Tibial artery (tissue), 4 donors: ENCODE measurements around the gene ZBTB34.
A peak's percentile ranks its signal among the peaks of the same experiment; 100 is the strongest.

Source experiments
- DNase-seq, 2 donors: peaks; one replicate each; pipeline ENCODE4 v3.0.0-alpha.2; 2019
- H3K27ac ChIP-seq, 2 donors: fragments of 200-600 bp; sonication (generic) in 1 of 2; 1 replicate in 1 of 2; 2 replicates in 1 of 2; pipeline ENCODE4 v1.5.1; 2018 to 2019; ENCODE audit warnings: mild to moderate bottlenecking in 1 of 2
- H3K27me3 ChIP-seq, 2 donors: fragments of 200-600 bp; sonication (generic) in 1 of 2; one replicate each; pipeline versions ENCODE4 v1.5.1 to v1.6.0; 2016 to 2019
- H3K36me3 ChIP-seq, 3 donors: fragments of 200-600 bp; sonication (generic) in 2 of 3; one replicate each; pipeline ENCODE4 v1.5.1; 2016 to 2019; ENCODE audit warnings: mild to moderate bottlenecking in 2 of 3
- H3K4me1 ChIP-seq, 4 donors: fragments of 200-600 bp; sonication (generic) in 2 of 4; 1 replicate in 3 of 4; 2 replicates in 1 of 4; pipeline ENCODE4 v1.5.1; 2016 to 2019
- H3K4me3 ChIP-seq, 2 donors: fragments of 200-600 bp; sonication (generic) in 1 of 2; 1 replicate in 1 of 2; 2 replicates in 1 of 2; pipeline ENCODE4 v1.5.1; 2018 to 2019; ENCODE audit warnings: mild to moderate bottlenecking in 2 of 2
- H3K9me3 ChIP-seq, 3 donors: fragments of 200-600 bp; sonication (generic) in 1 of 3; one replicate each; pipeline ENCODE4 v1.5.1; 2016 to 2019
- CTCF ChIP-seq, 2 experiments: fragments of 200-600 bp in 1 of 2; fragments of 450-650 bp in 1 of 2; IDR thresholded peaks; one replicate each; pipeline ENCODE4 v1.5.1; 2017 to 2019; ENCODE audit warnings: antibody characterized with exemption in 2 of 2, mild to moderate bottlenecking in 1 of 2, moderate library complexity in 1 of 2
- intact Hi-C: fragments of 100-400 bp; cut with DNase I; formaldehyde crosslinking; loops from one replicate; pipeline ENCODE4 v1.15.0; 2023; ENCODE audit warnings: low total_unique reads

Gene ZBTB34

DNA sequence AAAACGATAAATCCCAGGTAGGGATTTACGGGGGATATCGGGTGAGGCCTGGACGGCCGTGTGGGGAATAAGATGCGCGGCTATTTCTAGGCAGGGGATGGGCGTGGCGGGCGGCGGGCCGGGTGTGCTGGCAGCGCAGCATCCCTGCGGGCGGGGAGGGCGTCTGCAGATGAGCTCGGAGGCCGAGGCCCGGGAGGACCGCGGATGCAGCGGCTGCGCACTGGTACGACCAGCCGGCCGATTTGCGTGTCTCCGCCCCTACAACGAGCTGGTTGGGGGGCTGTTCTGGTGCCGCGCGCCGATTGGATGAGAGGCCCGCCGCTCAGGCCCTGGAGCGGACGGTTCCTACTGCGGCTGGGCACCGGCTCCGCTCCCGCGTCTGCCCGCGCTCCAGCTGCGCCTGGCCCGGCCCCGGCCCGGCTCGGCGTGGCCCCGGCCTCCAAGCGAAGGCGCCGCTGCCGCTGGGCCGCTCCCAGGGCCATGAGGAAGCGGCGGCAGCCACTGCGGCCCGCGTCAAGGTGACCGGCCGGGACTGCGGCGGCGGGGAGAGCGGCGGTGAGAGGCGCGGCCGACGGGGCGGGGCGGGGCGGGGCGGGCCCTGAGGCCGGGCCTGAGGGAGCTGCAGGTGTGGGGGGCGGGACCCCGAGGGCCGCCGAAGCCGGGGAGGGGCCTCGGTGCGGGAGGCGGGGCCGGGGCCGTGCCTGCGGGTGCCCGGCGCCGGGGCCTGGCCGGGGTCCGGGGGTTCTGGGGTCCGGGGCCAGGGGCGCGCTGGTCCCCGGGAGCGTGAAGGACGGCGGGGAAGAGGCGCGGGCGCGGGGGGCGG is 54.2 kb downstream of the ZBTB34 start, which contains the start of gene RALGPS1:
Gene RALGPS1, plus strand, starts transcription at position 325 of the 823 bp plus-strand sequence. CDS start 47,508 bp downstream, outside the sequence.
- DNase-seq: peak; percentile 94 to 97
- intact Hi-C loops: no loop called here
- Histone ChIP-seq H3K4me1 (peaks cover 0 to 11% (median 6%) of the 10 kb centered on the region in 4 donors), H3K27me3 (no peaks in the 10 kb centered on the region), H3K27ac (peak within 1 kb of the TSS; percentile 50 to 60), H3K9me3 (no peaks in the 10 kb centered on the region), H3K36me3 (no peaks in the 10 kb centered on the region), H3K4me3 (peak within 1 kb of the TSS; percentile 60 to 62)
- peak in 1 of 2 experiments; percentile 18 for TF ChIP-seq CTCF (IDR thresholded peaks at IDR 0.05)

GRCh38 chr9:126915281-126915816 is 54.9 kb downstream of the ZBTB34 start:
- Histone ChIP-seq H3K27me3 (no peaks in the 10 kb centered on the region), H3K9me3 (no peaks in the 10 kb centered on the region), H3K4me1 (peaks cover 0 to 11% (median 6%) of the 10 kb centered on the region in 4 donors), H3K27ac (peak overlapping the region in 1 of 2 donors; percentile 60), H3K36me3 (no peaks in the 10 kb centered on the region), H3K4me3 (peak overlapping the region; percentile 60 to 62)
- peak in 1 of 2 donors; percentile 69 for DNase-seq
- no peak for TF ChIP-seq CTCF (IDR thresholded peaks at IDR 0.05)
- intact Hi-C loops: no loop called here

- Histone ChIP-seq H3K27me3 (no peaks in the 10 kb centered on the region), H3K4me3 (no peak overlapping the region), H3K36me3 (no peaks in the 10 kb centered on the region), H3K4me1 (peaks cover 0 to 11% (median 6%) of the 10 kb centered on the region in 4 donors), H3K27ac (no peak overlapping the region), H3K9me3 (no peaks in the 10 kb centered on the region)
- intact Hi-C loops: no loop called here
- no peak for DNase-seq
- TF ChIP-seq CTCF (IDR thresholded peaks at IDR 0.05): no peak
Measured at GRCh38 chr9:126915846-126916543, 55.6 kb downstream of the ZBTB34 start.

- no peak for DNase-seq
- intact Hi-C loops: no loop called here
- Histone ChIP-seq H3K27ac (no peak overlapping the region), H3K9me3 (no peaks in the 10 kb centered on the region), H3K36me3 (no peaks in the 10 kb centered on the region), H3K4me1 (peaks cover 0 to 11% (median 6%) of the 10 kb centered on the region in 4 donors), H3K4me3 (no peak overlapping the region), H3K27me3 (no peaks in the 10 kb centered on the region)
- no peak for TF ChIP-seq CTCF (IDR thresholded peaks at IDR 0.05)
Measured at GRCh38 chr9:126916909-126917308, 56.5 kb downstream of the ZBTB34 start.

DNA sequence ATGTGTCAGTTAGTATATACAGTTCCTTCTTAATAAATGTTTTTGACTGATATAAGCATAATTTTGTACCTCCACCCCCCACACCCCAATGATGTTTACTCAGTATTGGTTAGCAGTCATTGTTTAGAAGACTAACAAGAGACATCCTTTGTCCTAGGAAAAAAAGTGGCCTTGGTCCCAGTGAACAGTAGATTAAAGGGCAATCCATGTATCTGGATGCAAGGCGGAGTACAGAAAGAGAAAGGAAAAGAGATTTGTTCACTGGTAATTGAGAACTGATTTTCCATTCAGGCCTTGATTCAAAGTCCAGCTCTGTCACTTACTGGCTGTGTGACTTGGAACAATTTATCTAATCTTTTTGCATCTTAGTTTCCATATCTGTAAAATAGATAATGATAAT is 58.8 kb downstream of the ZBTB34 start:
- TF ChIP-seq CTCF (IDR thresholded peaks at IDR 0.05): no peak
- intact Hi-C loops: no loop called here
- H3K27ac ChIP-seq: no peak overlapping the region
- no peak for DNase-seq
- H3K27me3 ChIP-seq: no peaks in the 10 kb centered on the region
- H3K36me3 ChIP-seq: no peaks in the 10 kb centered on the region
- H3K4me1 ChIP-seq: peaks cover 0 to 9% (median 6%) of the 10 kb centered on the region in 4 donors
- H3K9me3 ChIP-seq: no peaks in the 10 kb centered on the region
- no peak overlapping the region for H3K4me3 ChIP-seq
